ENCODE measurements around the gene PLA2G12B.

DNA sequence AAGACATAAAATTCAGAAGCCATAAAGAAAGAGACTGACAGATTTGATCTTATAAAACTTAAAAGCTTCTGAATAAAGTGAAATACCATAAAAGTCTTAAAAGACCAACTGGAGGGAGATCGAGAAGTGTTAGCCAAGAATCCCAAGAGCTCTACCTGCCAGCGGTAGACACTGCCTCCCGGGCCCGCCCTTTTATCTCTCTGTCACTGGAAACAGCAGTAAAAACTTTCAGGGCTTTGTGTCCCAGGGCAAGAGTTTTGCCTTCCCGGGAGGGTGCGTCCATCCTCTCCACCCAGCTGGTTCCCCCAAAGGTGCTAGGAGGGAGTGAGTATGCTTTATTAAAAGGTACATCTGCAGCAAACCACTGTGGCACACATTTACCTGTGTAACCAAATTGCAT, 5.8 kb downstream of the PLA2G12B start:
- TF ChIP-seq GATA2 (IDR thresholded peaks at IDR 0.05; ENCODE audit: low read depth, low read length): no peak
- TF ChIP-seq GATA3 (IDR thresholded peaks at IDR 0.05; ENCODE audit: low read depth, low read length): no peak

All from SH-SY5Y (cell line).